ENCODE results near the gene MYO1A. TPM values are rescaled to one million over a fixed set of nuclear protein-coding genes. Genes with fewer than 3 reads are reported as not detected.
A peak's percentile ranks its signal among the peaks of the same experiment; 100 is the strongest.

The MYO1A gene
- total and polyA plus RNA-seq, 8 donors, result 0.70 to 97.3 (median 17.4) TPM

DNA sequence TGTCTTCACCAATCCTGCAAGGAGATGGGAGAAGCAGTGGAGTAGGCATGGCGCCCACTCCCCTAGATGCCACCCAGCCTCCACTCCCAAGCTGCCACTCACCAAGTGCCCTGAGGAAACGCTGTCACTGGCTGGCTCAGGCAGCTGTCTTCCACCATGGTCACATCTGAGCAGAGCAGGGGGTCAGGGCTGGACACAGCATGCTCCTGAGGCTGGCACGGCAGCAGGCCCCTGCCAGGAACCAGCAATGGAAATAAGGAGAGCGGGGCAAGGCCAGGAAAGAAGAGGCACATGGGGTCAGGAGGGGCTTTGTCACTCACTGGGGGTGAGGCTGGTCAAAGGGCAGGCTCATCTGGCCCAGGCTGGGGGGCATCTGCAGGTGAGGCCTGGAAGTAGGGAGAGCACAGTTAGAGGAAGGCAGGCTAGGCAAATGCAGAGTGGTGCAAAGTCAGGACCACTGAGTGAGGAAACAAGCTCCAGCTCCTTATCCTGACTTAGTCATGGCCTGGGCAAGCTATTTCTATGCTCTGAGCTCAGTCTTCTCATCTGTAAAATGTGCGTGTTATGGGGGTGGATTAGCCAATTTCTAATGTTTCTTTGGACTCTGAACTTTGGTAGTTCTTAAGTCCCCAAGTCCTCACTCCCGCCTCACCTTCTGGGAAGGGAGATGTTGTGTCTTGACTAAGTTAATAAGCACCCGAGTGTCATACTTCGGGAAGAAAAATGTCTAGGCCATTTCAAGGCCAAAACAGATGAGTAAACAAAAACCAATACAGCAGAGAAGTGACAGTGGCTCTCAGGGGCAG is 47.0 kb upstream of the MYO1A start:
- DNase-seq, result no peak
- no peaks in the 10 kb centered on the region for H3K9me3 ChIP-seq
- H3K27me3 ChIP-seq, result no peaks in the 10 kb centered on the region
- H3K4me1 ChIP-seq, result peaks cover 29 to 76% (median 40%) of the 10 kb centered on the region in 4 donors
- H3K4me3 ChIP-seq, result no peak overlapping the region
- WGBS, 5 donors, result 74 to 83% (median 79%) methylated on average over 8 of the region's 8 CpGs
- no peak for TF ChIP-seq POLR2A (IDR thresholded peaks at IDR 0.05)
- H3K27ac ChIP-seq, result peak overlapping the region in 2 of 5 donors; percentile 16 to 98
- intact Hi-C loops (cut with DNase I; ENCODE audit: low total_unique reads), result no loop called here
- H3K36me3 ChIP-seq, result peaks cover 65 to 93% (median 87%) of the 10 kb centered on the region in 4 donors

DNA sequence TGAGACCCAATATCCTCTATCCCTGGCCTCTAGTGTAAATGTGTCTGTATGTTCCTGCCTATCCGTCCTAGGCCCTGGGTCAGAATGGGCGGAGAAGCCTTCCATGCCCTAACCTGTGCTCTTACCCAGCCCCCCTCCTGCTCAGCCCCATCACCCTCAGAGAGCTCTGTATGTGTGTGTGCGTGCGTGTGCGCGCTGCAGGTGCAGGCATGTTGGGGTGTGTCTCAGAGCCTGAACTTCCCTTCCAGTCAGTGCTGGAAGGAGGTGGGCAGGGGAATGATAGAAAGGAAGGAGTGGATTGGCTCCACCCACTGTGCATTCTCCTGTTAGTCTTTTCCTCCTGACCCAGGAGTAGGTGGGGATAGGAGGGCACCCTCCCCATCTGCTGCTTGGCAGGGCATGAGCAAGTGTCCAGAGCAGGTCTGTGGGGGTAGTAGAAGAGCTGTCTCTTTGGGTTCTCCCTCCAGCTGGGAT is 46.2 kb upstream of the MYO1A start:
- WGBS, 5 donors, result 48 to 68% (median 59%) methylated on average over 4 to 6 of the region's 6 CpGs
- peak overlapping the region in 3 of 5 donors; percentile 16 to 99 (median 98) for H3K27ac ChIP-seq
- TF ChIP-seq POLR2AphosphoS5 (IDR thresholded peaks at IDR 0.05) (peak in 1 of 3 donors; percentile 20), POLR2A (IDR thresholded peaks at IDR 0.05) (no peak)
- H3K4me3 ChIP-seq, result no peak overlapping the region
- no peaks in the 10 kb centered on the region for H3K9me3 ChIP-seq
- H3K4me1 ChIP-seq, result peaks cover 32 to 76% (median 43%) of the 10 kb centered on the region in 4 donors
- intact Hi-C loops (cut with DNase I; ENCODE audit: low total_unique reads), result no loop called here
- DNase-seq, result peak in 1 of 2 donors; percentile 80
- peaks cover 73 to 93% (median 88%) of the 10 kb centered on the region in 4 donors for H3K36me3 ChIP-seq
- H3K27me3 ChIP-seq, result no peaks in the 10 kb centered on the region

- DNase-seq, result no peak
- no peaks in the 10 kb centered on the region for H3K9me3 ChIP-seq
- H3K4me1 ChIP-seq, result peaks cover 39 to 79% (median 48%) of the 10 kb centered on the region in 4 donors
- no peak overlapping the region for H3K4me3 ChIP-seq
- intact Hi-C loops (cut with DNase I; ENCODE audit: low total_unique reads), result no loop called here
- TF ChIP-seq POLR2AphosphoS5 (IDR thresholded peaks at IDR 0.05) (no peak), EP300 (IDR thresholded peaks at IDR 0.05) (no peak), POLR2A (IDR thresholded peaks at IDR 0.05) (no peak)
- 81 to 88% (median 83%) methylated on average over 3 of the region's 3 CpGs for WGBS, 5 donors
- H3K36me3 ChIP-seq, result peaks cover 73 to 92% (median 89%) of the 10 kb centered on the region in 4 donors
- H3K27me3 ChIP-seq, result no peaks in the 10 kb centered on the region
- peak overlapping the region in 2 of 5 donors; percentile 98 to 99 for H3K27ac ChIP-seq
Observed at GRCh38 chr12:57095440-57095839, 45.5 kb upstream of the MYO1A start.

GRCh38 chr12:57094208-57095160 is 44.6 kb upstream of the MYO1A start:
- Histone ChIP-seq H3K4me3 (no peak overlapping the region), H3K27me3 (no peaks in the 10 kb centered on the region), H3K9me3 (no peaks in the 10 kb centered on the region), H3K27ac (peak overlapping the region; percentile 57 to 99 (median 80)), H3K36me3 (peaks cover 66 to 84% (median 80%) of the 10 kb centered on the region in 4 donors), H3K4me1 (peaks cover 45 to 88% (median 56%) of the 10 kb centered on the region in 4 donors)
- no peak for TF ChIP-seq EP300 (IDR thresholded peaks at IDR 0.05)
- no peak for TF ChIP-seq POLR2A (IDR thresholded peaks at IDR 0.05)
- no peak for TF ChIP-seq POLR2AphosphoS5 (IDR thresholded peaks at IDR 0.05)
- TF ChIP-seq, protein P1, sequence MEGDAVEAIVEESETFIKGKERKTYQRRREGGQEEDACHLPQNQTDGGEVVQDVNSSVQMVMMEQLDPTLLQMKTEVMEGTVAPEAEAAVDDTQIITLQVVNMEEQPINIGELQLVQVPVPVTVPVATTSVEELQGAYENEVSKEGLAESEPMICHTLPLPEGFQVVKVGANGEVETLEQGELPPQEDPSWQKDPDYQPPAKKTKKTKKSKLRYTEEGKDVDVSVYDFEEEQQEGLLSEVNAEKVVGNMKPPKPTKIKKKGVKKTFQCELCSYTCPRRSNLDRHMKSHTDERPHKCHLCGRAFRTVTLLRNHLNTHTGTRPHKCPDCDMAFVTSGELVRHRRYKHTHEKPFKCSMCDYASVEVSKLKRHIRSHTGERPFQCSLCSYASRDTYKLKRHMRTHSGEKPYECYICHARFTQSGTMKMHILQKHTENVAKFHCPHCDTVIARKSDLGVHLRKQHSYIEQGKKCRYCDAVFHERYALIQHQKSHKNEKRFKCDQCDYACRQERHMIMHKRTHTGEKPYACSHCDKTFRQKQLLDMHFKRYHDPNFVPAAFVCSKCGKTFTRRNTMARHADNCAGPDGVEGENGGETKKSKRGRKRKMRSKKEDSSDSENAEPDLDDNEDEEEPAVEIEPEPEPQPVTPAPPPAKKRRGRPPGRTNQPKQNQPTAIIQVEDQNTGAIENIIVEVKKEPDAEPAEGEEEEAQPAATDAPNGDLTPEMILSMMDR (IDR thresholded peaks at IDR 0.05), result no peak
- DNase-seq, result peak in 1 of 2 donors; percentile 3
- WGBS, 5 donors, result 45 to 59% (median 58%) methylated on average over 14 to 15 of the region's 15 CpGs
- intact Hi-C loops (cut with DNase I; ENCODE audit: low total_unique reads), result no loop called here

- Histone ChIP-seq H3K9me3 (no peaks in the 10 kb centered on the region), H3K27ac (peak overlapping the region; percentile 39 to 99 (median 80)), H3K4me1 (peaks cover 45 to 85% (median 59%) of the 10 kb centered on the region in 4 donors), H3K36me3 (peaks cover 58 to 75% (median 71%) of the 10 kb centered on the region in 4 donors), H3K4me3 (peak overlapping the region in 2 of 4 donors; percentile 6 to 10), H3K27me3 (no peaks in the 10 kb centered on the region)
- intact Hi-C loops (cut with DNase I; ENCODE audit: low total_unique reads), result no loop called here
- WGBS, 5 donors, result 36 to 50% (median 43%) methylated on average over 23 to 24 of the region's 24 CpGs
- TF ChIP-seq, protein P1 (IDR thresholded peaks at IDR 0.05), result peak in 4 of 7 experiments; percentile 26 to 55 (median 36)
- peak in 1 of 3 donors; percentile 27 for TF ChIP-seq POLR2AphosphoS5 (IDR thresholded peaks at IDR 0.05)
- TF ChIP-seq EP300 (IDR thresholded peaks at IDR 0.05), result no peak
- TF ChIP-seq POLR2A (IDR thresholded peaks at IDR 0.05), result no peak
- DNase-seq, result peak; percentile 55 to 91
Observed at GRCh38 chr12:57093415-57094207, 43.7 kb upstream of the MYO1A start.

Data from stomach (tissue), 9 donors.